OCI-LY7 (cell line): ENCODE results near the gene EEF2K. TPM values are rescaled to one million over a fixed set of nuclear protein-coding genes. Genes with fewer than 3 reads are reported as not detected.

Experiments used
- BruUV-seq: library from RNA; stranded (reverse); fragments of 400-500 nt; replicated peaks from 2 replicates; lab custom pipeline; 2021; lab: Mats Ljungman, UMichigan
- CTCF ChIA-PET: fragments of 300-600 bp; sonication (Branson Sonifier 250); formaldehyde crosslinking; loops from one replicate; lab custom pipeline; 2022; ENCODE audit warnings: antibody characterized with exemption; ENCODE audit not compliant: unreplicated experiment; lab: Charles Lee
- POLR2A ChIA-PET: fragments of 300-600 bp; sonication (Branson Sonifier 250); formaldehyde crosslinking; loops from one replicate; lab custom pipeline; 2022; ENCODE audit warnings: antibody characterized with exemption; lab: Charles Lee
- DNase-seq: peaks from one replicate; pipeline ENCODE4 v3.0.0-alpha.2; 2015; ENCODE audit warnings: low spot score
- H2AFZ ChIP-seq: fragments of 200-600 bp; sonication (generic), shearing (Covaris generic); 2 replicates; pipeline ENCODE4 v1.6.1; 2014; ENCODE audit warnings: mild to moderate bottlenecking, antibody characterized with exemption, low read length, moderate library complexity
- H3K27ac ChIP-seq: fragments of 200-600 bp; sonication (generic); 2 replicates; pipeline ENCODE4 v1.5.1; 2014; ENCODE audit warnings: mixed run types, low read depth, mild to moderate bottlenecking, moderate library complexity, low read length, inconsistent platforms; ENCODE audit not compliant: poor library complexity, severe bottlenecking
- H3K36me3 ChIP-seq: fragments of 200-600 bp; sonication (generic); 2 replicates; pipeline ENCODE4 v1.6.1; 2014; ENCODE audit warnings: mild to moderate bottlenecking, antibody characterized with exemption, low read length, moderate library complexity, mixed read lengths; ENCODE audit not compliant: insufficient read depth
- H3K4me1 ChIP-seq: fragments of 200-600 bp; sonication (generic); 2 replicates; pipeline ENCODE4 v1.5.1; 2014; ENCODE audit warnings: mild to moderate bottlenecking, low read length; ENCODE audit not compliant: insufficient read depth, poor library complexity, severe bottlenecking
- H3K4me2 ChIP-seq: fragments of 200-600 bp; sonication (generic); 2 replicates; pipeline ENCODE4 v1.6.1; 2014; ENCODE audit warnings: mild to moderate bottlenecking, low read length
- H3K4me3 ChIP-seq: fragments of 200-600 bp; sonication (generic); 2 replicates; pipeline ENCODE4 v1.5.1; 2014; ENCODE audit warnings: mild to moderate bottlenecking, low read depth, low read length; ENCODE audit not compliant: poor library complexity, severe bottlenecking
- H3K79me2 ChIP-seq: fragments of 200-600 bp; sonication (generic); 2 replicates; pipeline ENCODE4 v1.6.1; 2016; ENCODE audit warnings: low read depth, mild to moderate bottlenecking, low read length, moderate library complexity, mixed read lengths; ENCODE audit not compliant: insufficient read depth
- H3K9me2 ChIP-seq: fragments of 200-600 bp; sonication (generic); 2 replicates; pipeline ENCODE4 v1.6.1; 2016; ENCODE audit warnings: mild to moderate bottlenecking, low read length, mixed read lengths; ENCODE audit not compliant: insufficient read depth
- H3K9me3 ChIP-seq: fragments of 200-600 bp; sonication (generic); 2 replicates; pipeline ENCODE4 v1.6.1; 2014; ENCODE audit warnings: mild to moderate bottlenecking, mixed run types, low read length, mixed read lengths
- H4K20me1 ChIP-seq: fragments of 200-600 bp; sonication (generic); 2 replicates; pipeline ENCODE4 v1.6.1; 2014; ENCODE audit warnings: mild to moderate bottlenecking, antibody characterized with exemption, low read length, moderate library complexity, mixed read lengths; ENCODE audit not compliant: insufficient read depth
- CTCF ChIP-seq: fragments of 200-600 bp; sonication (generic); conservative IDR thresholded peaks from 2 replicates; pipeline ENCODE4 v1.5.1; 2014; ENCODE audit warnings: mild to moderate bottlenecking, antibody characterized with exemption, low read length, moderate library complexity, mixed read lengths
- EZH2phosphoT487 ChIP-seq: fragments of 200-600 bp; sonication (generic); IDR thresholded peaks from 2 replicates; pipeline ENCODE4 v1.6.1; 2018; ENCODE audit warnings: low read depth, borderline replicate concordance, mild to moderate bottlenecking, mixed run types, antibody characterized with exemption, low read length, moderate library complexity, mixed read lengths
- intact Hi-C: fragments of 100-400 bp; cut with micrococcal nuclease; formaldehyde crosslinking; loops from one replicate; pipeline ENCODE4 v1.10.0; 2022; ENCODE audit not compliant: unreplicated experiment
- total RNA-seq, 2 experiments: library from RNA; depleted of rRNA in 1 of 2; stranded (reverse); fragments of >200 nt in 1 of 2; shearing (Covaris generic) in 1 of 2; gene quantifications; 2 replicates each; pipeline ENCODE4 v1.2.3, GENCODE V29; 2014 to 2022

Gene EEF2K
- total RNA-seq, 2 experiments from 2014 or later = 23.8 to 42.3 TPM

GRCh38 chr16:22190081-22190775 is 15.8 kb upstream of the EEF2K start:
- Histone ChIP-seq H3K9me2 (no peaks in the 10 kb centered on the region), H3K4me1 (peaks cover 36% of the 10 kb centered on the region), H3K4me2 (peak overlapping the region; percentile 93), H3K27ac (peak overlapping the region; percentile 83), H3K36me3 (no peaks in the 10 kb centered on the region), H3K4me3 (peak overlapping the region; percentile 78), H3K79me2 (no peaks in the 10 kb centered on the region), H4K20me1 (no peaks in the 10 kb centered on the region), H3K9me3 (no peaks in the 10 kb centered on the region), H2AFZ (peak overlapping the region; percentile 66; the same call in 1 of the 2 replicates)
- peak; percentile 98 for DNase-seq
- TF ChIP-seq EZH2phosphoT487 = no peak
- no peak for TF ChIP-seq CTCF
- ChIA-PET CTCF (no interaction called here), POLR2A (interaction anchor here (0.8 kb wide), 1 partner anchor 19 kb away, joined by 3 read pairs; no protein-coding TSS in a partner anchor)
- BruUV-seq = no TSS peak
- intact Hi-C loops = loop anchor here (1.0 to 5.0 kb wide), 2 partner anchors 106 to 182 kb away; partner anchors contain the start of gene CDR2

GRCh38 chr16:22190776-22191531 is 15.1 kb upstream of the EEF2K start:
- Histone ChIP-seq H3K27ac (peak overlapping the region; percentile 40), H3K9me3 (no peaks in the 10 kb centered on the region), H3K4me2 (peak overlapping the region; percentile 75), H3K36me3 (no peaks in the 10 kb centered on the region), H3K79me2 (no peaks in the 10 kb centered on the region), H2AFZ (peak overlapping the region; percentile 72), H4K20me1 (no peaks in the 10 kb centered on the region), H3K4me3 (peak overlapping the region; percentile 78), H3K4me1 (peaks cover 39% of the 10 kb centered on the region), H3K9me2 (no peaks in the 10 kb centered on the region)
- no peak for TF ChIP-seq CTCF
- TF ChIP-seq EZH2phosphoT487 = no peak
- CTCF ChIA-PET = interaction anchor here (0.6 kb wide), 4 partner anchors 25 to 546 kb away, joined by 3 to 7 read pairs (median 3); no protein-coding TSS in a partner anchor
- DNase-seq = peak; percentile 95
- BruUV-seq = no TSS peak
- POLR2A ChIA-PET = interaction anchor here (0.5 to 1.6 kb wide), 8 partner anchors 15 to 610 kb away, joined by 3 to 6 read pairs (median 3); partner anchors contain the start of gene EEF2K
- intact Hi-C loops = loop anchor here (1.0 to 5.0 kb wide), 2 partner anchors 105 to 181 kb away; partner anchors contain the start of gene CDR2
